GM12878 (cell line): ENCODE measurements around the gene ZNF710. TPM values are rescaled to one million over a fixed set of nuclear protein-coding genes. Genes with fewer than 3 reads are reported as not detected.

Experiments used
- ATAC-seq: fragments of 200-7000 bp; cut with Tn5 transposase; 3 replicates; pipeline ENCODE4 v1.9.1; 2020; ENCODE audit warnings: mild to moderate bottlenecking, moderate library complexity
- BruUV-seq: library from RNA; stranded (reverse); fragments of 400-500 nt; replicated peaks from 2 replicates; lab custom pipeline; 2021; lab: Mats Ljungman, UMichigan
- CTCF ChIA-PET: fragments of 300-600 bp; sonication (Branson Sonifier 250); formaldehyde crosslinking; extraction: SDS; loops from one replicate; lab custom pipeline; 2021; ENCODE audit warnings: inconsistent platforms; lab: Yijun Ruan, JAX
- POLR2A ChIA-PET: fragments of 350-600 bp; formaldehyde crosslinking; extraction: SDS; loops from one replicate; lab custom pipeline; 2021; ENCODE audit warnings: inconsistent platforms; lab: Charles Lee
- RAD21 ChIA-PET: fragments of 300-600 bp; sonication (Branson Sonifier 250); formaldehyde crosslinking; loops from one replicate; lab custom pipeline; 2023; ENCODE audit warnings: antibody characterized with exemption; ENCODE audit not compliant: unreplicated experiment; lab: Charles Lee
- SMC1A ChIA-PET: fragments of 300-600 bp; sonication (Branson Sonifier 250); formaldehyde crosslinking; loops from one replicate; lab custom pipeline; 2023; ENCODE audit not compliant: unreplicated experiment, uncharacterized antibody; lab: Charles Lee
- DNase-seq: peaks from one replicate; pipeline ENCODE4 v3.0.0-alpha.2; 2011; ENCODE audit warnings: low read depth, low spot score
- FAIRE-seq: peaks from 3 replicates; lab custom pipeline; 2011; peaks lifted over from hg19 to GRCh38; lab: Jason Lieb, UNC
- H2AFZ ChIP-seq: 2 replicates; pipeline ENCODE4 v1.6.0; 2011; ENCODE audit warnings: low read depth, low read length, control low read depth; ENCODE audit not compliant: control insufficient read depth
- H3K27ac ChIP-seq: 2 replicates; pipeline ENCODE4 v1.5.1; 2011; ENCODE audit warnings: control low read depth; ENCODE audit not compliant: control insufficient read depth, insufficient read depth
- H3K27me3 ChIP-seq, 2 experiments: replicated peaks in 1 of 2; 2 replicates each; pipeline versions ENCODE4 v1.6.0 to v1.6.1; 2011; ENCODE audit warnings: low read length in 1 of 2; ENCODE audit not compliant: control insufficient read depth in 2 of 2, insufficient read depth in 2 of 2
- H3K36me3 ChIP-seq, 2 experiments: 2 replicates each; pipeline ENCODE4 v1.5.1; 2011; ENCODE audit warnings: low read length in 1 of 2; ENCODE audit not compliant: control insufficient read depth in 2 of 2, insufficient read depth in 2 of 2
- H3K4me1 ChIP-seq: 2 replicates; pipeline ENCODE4 v1.6.1; 2011; ENCODE audit warnings: mild to moderate bottlenecking, low read length, moderate library complexity, mixed read lengths; ENCODE audit not compliant: control insufficient read depth, insufficient read depth
- H3K4me2 ChIP-seq: 2 replicates; pipeline ENCODE4 v1.6.0; 2011; ENCODE audit warnings: control low read depth; ENCODE audit not compliant: control insufficient read depth, insufficient read depth
- H3K4me3 ChIP-seq: fragments of 200-600 bp; sonication (generic); 2 replicates; pipeline ENCODE4 v1.5.1; 2016
- H3K79me2 ChIP-seq: 2 replicates; pipeline ENCODE4 v1.6.0; 2011; ENCODE audit warnings: low read length; ENCODE audit not compliant: control insufficient read depth, insufficient read depth
- H3K9ac ChIP-seq: 2 replicates; pipeline ENCODE4 v1.8.0; 2011; ENCODE audit warnings: low read length, control low read depth, mixed read lengths; ENCODE audit not compliant: control insufficient read depth, insufficient read depth
- H3K9me3 ChIP-seq: replicated peaks from 3 replicates; pipeline ENCODE4 v1.5.1; 2011; ENCODE audit warnings: mild to moderate bottlenecking, low read length; ENCODE audit not compliant: control insufficient read depth, insufficient read depth
- H4K20me1 ChIP-seq: 2 replicates; pipeline ENCODE4 v1.6.0; 2011; ENCODE audit not compliant: control insufficient read depth, insufficient read depth
- HCFC1 ChIP-seq: fragments of 150-350 bp; IDR thresholded peaks from 2 replicates; pipeline ENCODE4 v1.6.1; 2014; ENCODE audit warnings: low read length
- WGBS: methylation state at CpG from one replicate; pipeline ENCODE4 v1.1.6; 2016; ENCODE audit warnings: low lambda C conversion rate; ENCODE audit not compliant: insufficient replicate concordance, insufficient coverage; ENCODE audit errors: missing lambda C conversion rate; 5-methylcytosine and 5-hydroxymethylcytosine counted together
- in situ Hi-C: fragments of 300-500 bp; cut with MboI; formaldehyde crosslinking; loops from 9 replicates; pipeline ENCODE4 v1.14.3; 2018; ENCODE audit warnings: mixed read lengths
- intact Hi-C: fragments of 100-400 bp; cut with micrococcal nuclease; formaldehyde crosslinking; loops from one replicate; pipeline ENCODE4 v1.14.2; 2022; ENCODE audit not compliant: unreplicated experiment
- polyA plus RNA-seq, 11 experiments: library from polyadenylated mRNA; depleted of rRNA in 4 of 11; unstranded in 6 of 11; stranded (reverse) in 5 of 11; fragments of >200 nt; fragmentation: Nextera tagmentation in 4 of 11; fragmentation: Illumina TruSeq in 1 of 11; extraction: Ambion mirVana in 4 of 11; extraction: Trizol in 1 of 11; gene quantifications; 1 replicate in 1 of 11; 2 replicates in 10 of 11; pipeline versions ENCODE4 v1.2.1 to v1.2.3, GENCODE V29; 2011 to 2016; ENCODE audit warnings: inconsistent platforms in 2 of 11, missing spikeins in 2 of 11, low read depth in 1 of 11
- total RNA-seq, 4 experiments: library from RNA; depleted of rRNA in 3 of 4; stranded (reverse); fragments of >200 nt in 3 of 4; fragmentation: Illumina TruSeq in 1 of 4; extraction: Trizol in 1 of 4; gene quantifications; 2 replicates each; pipeline versions ENCODE4 v1.2.1 to v1.2.3, GENCODE V29; 2013 to 2021
- TF ChIP-seq, protein P1 (sequence below): IDR thresholded peaks from 2 replicates; pipeline ENCODE4 v1.6.1; 2012; ENCODE audit warnings: mild to moderate bottlenecking, low read depth, low read length
- TF ChIP-seq, protein P2 (sequence below): fragments of 450-650 bp; IDR thresholded peaks from 2 replicates; pipeline ENCODE4 v1.6.1; 2016; ENCODE audit warnings: mild to moderate bottlenecking

Gene ZNF710
- total and polyA plus RNA-seq, 10 of the 15 experiments (the other 5 are each of a cell fraction or from before 2014, with no cell fraction given), result 1.4 to 43.5 (median 9.8) TPM

DNA sequence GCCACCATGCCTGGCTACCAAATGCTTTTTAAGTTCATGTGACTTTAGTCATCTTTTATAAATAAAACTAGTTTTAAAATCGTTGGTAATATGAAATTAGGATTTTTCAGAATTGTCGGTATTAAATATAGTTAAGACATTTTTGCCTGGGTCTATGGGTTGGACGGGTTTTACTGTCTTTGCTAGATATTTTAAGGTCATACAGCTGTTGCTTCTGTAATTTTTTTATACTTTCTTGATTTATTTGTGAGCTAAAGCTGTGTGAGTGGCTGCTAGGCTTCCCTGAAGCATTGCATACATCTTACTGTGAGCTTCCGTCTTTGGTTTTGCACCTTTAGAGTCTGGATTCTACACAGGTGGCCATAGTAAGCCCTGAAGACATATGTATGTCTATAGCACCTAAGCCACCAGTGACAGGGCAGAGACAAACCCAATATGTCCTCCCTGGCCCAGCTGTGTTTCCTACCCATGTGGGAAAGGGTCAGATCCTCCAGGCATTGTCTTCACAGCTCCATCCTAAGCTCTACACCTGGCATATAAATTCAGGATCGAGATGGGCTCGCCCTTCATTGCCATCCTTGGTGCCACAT, 16.6 kb upstream of the ZNF710 start (continued):
- TF ChIP-seq, protein P1, sequence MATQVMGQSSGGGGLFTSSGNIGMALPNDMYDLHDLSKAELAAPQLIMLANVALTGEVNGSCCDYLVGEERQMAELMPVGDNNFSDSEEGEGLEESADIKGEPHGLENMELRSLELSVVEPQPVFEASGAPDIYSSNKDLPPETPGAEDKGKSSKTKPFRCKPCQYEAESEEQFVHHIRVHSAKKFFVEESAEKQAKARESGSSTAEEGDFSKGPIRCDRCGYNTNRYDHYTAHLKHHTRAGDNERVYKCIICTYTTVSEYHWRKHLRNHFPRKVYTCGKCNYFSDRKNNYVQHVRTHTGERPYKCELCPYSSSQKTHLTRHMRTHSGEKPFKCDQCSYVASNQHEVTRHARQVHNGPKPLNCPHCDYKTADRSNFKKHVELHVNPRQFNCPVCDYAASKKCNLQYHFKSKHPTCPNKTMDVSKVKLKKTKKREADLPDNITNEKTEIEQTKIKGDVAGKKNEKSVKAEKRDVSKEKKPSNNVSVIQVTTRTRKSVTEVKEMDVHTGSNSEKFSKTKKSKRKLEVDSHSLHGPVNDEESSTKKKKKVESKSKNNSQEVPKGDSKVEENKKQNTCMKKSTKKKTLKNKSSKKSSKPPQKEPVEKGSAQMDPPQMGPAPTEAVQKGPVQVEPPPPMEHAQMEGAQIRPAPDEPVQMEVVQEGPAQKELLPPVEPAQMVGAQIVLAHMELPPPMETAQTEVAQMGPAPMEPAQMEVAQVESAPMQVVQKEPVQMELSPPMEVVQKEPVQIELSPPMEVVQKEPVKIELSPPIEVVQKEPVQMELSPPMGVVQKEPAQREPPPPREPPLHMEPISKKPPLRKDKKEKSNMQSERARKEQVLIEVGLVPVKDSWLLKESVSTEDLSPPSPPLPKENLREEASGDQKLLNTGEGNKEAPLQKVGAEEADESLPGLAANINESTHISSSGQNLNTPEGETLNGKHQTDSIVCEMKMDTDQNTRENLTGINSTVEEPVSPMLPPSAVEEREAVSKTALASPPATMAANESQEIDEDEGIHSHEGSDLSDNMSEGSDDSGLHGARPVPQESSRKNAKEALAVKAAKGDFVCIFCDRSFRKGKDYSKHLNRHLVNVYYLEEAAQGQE, result no peak

DNA sequence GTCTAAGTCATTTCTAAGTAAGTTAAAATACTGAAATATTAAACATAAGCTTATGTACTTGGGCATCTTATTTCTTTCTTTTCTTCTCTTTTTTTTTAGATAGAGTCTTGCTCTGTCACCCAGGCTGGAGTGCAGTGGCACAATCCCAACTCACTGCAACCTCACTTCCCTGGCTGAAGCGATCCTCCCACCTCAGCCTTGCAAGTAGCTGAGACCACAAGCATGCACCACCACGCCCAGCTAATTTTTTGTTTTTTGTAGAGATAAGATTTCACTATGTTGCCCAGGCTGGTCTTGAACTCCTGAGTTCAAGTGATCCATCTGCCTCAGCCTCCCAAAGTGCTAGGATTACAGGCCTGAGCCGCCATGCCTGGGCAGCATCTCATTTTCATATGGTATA, 16.0 kb upstream of the ZNF710 start:
- ChIA-PET SMC1A (interaction anchor here (1.4 to 2.1 kb wide), 2 partner anchors 13 to 86 kb away, joined by 6 read pairs; no protein-coding TSS in a partner anchor), CTCF (interaction anchor here (0.8 to 1.9 kb wide), 5 partner anchors 9 to 111 kb away, joined by 3 to 6 read pairs (median 4); no protein-coding TSS in a partner anchor), POLR2A (no interaction called here), RAD21 (no interaction called here)
- no peak overlapping the region for H3K4me3 ChIP-seq
- no peaks in the 10 kb centered on the region for H3K36me3 ChIP-seq
- 27% methylated on average over 3 of the region's 3 CpGs for WGBS
- in situ Hi-C loops (no loop called here), intact Hi-C loops (no loop called here)
- no peak overlapping the region for H2AFZ ChIP-seq
- no peaks in the 10 kb centered on the region for H3K79me2 ChIP-seq
- no peaks in the 10 kb centered on the region for H4K20me1 ChIP-seq
- FAIRE-seq, result no peak
- BruUV-seq, result no TSS peak
- H3K9me3 ChIP-seq, result no peaks in the 10 kb centered on the region; the same call in 2 of the 3 replicates
- TF ChIP-seq, protein P2, sequence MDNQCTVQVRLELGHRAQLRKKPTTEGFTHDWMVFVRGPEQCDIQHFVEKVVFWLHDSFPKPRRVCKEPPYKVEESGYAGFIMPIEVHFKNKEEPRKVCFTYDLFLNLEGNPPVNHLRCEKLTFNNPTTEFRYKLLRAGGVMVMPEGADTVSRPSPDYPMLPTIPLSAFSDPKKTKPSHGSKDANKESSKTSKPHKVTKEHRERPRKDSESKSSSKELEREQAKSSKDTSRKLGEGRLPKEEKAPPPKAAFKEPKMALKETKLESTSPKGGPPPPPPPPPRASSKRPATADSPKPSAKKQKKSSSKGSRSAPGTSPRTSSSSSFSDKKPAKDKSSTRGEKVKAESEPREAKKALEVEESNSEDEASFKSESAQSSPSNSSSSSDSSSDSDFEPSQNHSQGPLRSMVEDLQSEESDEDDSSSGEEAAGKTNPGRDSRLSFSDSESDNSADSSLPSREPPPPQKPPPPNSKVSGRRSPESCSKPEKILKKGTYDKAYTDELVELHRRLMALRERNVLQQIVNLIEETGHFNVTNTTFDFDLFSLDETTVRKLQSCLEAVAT, result no peak
- TF ChIP-seq HCFC1, result no peak
- no peak overlapping the region for H3K4me2 ChIP-seq
- no peaks in the 10 kb centered on the region for H3K4me1 ChIP-seq
- no peak for ATAC-seq
- DNase-seq, result no peak
- H3K27me3 ChIP-seq, result no peaks in the 10 kb centered on the region; a peak in 1 of 4 replicates
- H3K9ac ChIP-seq, result no peak overlapping the region
- H3K27ac ChIP-seq, result no peak overlapping the region
